Left lung (tissue), 10 donors: ENCODE results near the gene UROS. TPM values are rescaled to one million over a fixed set of nuclear protein-coding genes. Genes with fewer than 3 reads are reported as not detected.
A peak's percentile ranks its signal among the peaks of the same experiment; 100 is the strongest.

Source experiments
- ATAC-seq: fragments of 200-7000 bp; cut with Tn5 transposase; one replicate; pipeline ENCODE4 v1.9.1; 2020; ENCODE audit warnings: moderate library complexity
- DNase-seq, 4 donors: peaks; one replicate each; pipeline ENCODE4 v3.0.0-alpha.2; 2013 to 2020
- H3K27ac ChIP-seq, 2 donors: fragments of 200-600 bp; sonication (generic) in 1 of 2; one replicate each; pipeline versions ENCODE4 v1.5.0 to v1.8.0; 2020 to 2021
- H3K27me3 ChIP-seq, 2 donors: fragments of 200-600 bp; sonication (generic) in 1 of 2; one replicate each; pipeline versions ENCODE4 v1.5.0 to v1.8.0; 2020 to 2021
- H3K36me3 ChIP-seq, 2 donors: fragments of 200-600 bp; sonication (generic) in 1 of 2; one replicate each; pipeline versions ENCODE4 v1.5.0 to v1.8.0; 2020 to 2021
- H3K4me1 ChIP-seq, 2 donors: fragments of 200-600 bp; one replicate each; pipeline ENCODE4 v1.8.0; 2021
- H3K4me3 ChIP-seq, 2 donors: fragments of 200-600 bp; sonication (generic) in 1 of 2; one replicate each; pipeline versions ENCODE4 v1.5.0 to v1.8.0; 2020 to 2021; ENCODE audit warnings: mild to moderate bottlenecking in 1 of 2
- H3K9me3 ChIP-seq, 2 donors: fragments of 200-600 bp; sonication (generic) in 1 of 2; one replicate each; pipeline versions ENCODE4 v1.5.0 to v1.8.0; 2020 to 2021
- CTCF ChIP-seq, 2 donors: fragments of 200-600 bp; sonication (generic) in 1 of 2; IDR thresholded peaks; one replicate each; pipeline versions ENCODE4 v1.5.0 to v1.8.0; 2021; ENCODE audit warnings: antibody characterized with exemption in 2 of 2
- intact Hi-C, 2 donors: fragments of 100-400 bp; cut with DNase I; formaldehyde crosslinking; loops; one replicate each; pipeline versions ENCODE4 v1.11.2 to v1.14.2; 2022
- polyA plus RNA-seq, 6 donors: library from polyadenylated mRNA; unstranded; fragments of 120-200 nt; gene quantifications; one replicate each; pipeline ENCODE4 v1.2.1, GENCODE V29; 2013; ENCODE audit not compliant: insufficient read length in 6 of 6
- total RNA-seq, 2 donors: library from RNA; stranded (reverse); fragmentation: NEBNext Ultra II Directional; extraction: Animal tissue kit (Norgen Biotek cat#: 25700); gene quantifications; one replicate each; pipeline ENCODE4 v1.2.1, GENCODE V29; 2021
- donor health status: DM: no; HTN: yes; CAD: no.
- donor health status: DM: no; HTN: no; CAD: no.

Gene UROS
- total and polyA plus RNA-seq, 8 donors = 42.0 to 73.0 (median 67.0) TPM

- Histone ChIP-seq H3K9me3 (no peaks in the 10 kb centered on the region), H3K4me1 (no peaks in the 10 kb centered on the region), H3K27ac (peak overlapping the region in 1 of 2 donors; percentile 5), H3K27me3 (peaks cover 0 to 11% of the 10 kb centered on the region in 2 donors), H3K36me3 (peaks cover 0 to 30% of the 10 kb centered on the region in 2 donors), H3K4me3 (no peak overlapping the region)
- intact Hi-C loops = no loop called here
- no peak for ATAC-seq
- TF ChIP-seq CTCF (IDR thresholded peaks at IDR 0.05) = no peak
- DNase-seq = peak in 1 of 4 donors; percentile 49
These were observed 53.9 kb downstream of the UROS start for GRCh38 chr10:125769175-125769574.

- H3K4me1 ChIP-seq = no peaks in the 10 kb centered on the region
- peaks cover 0 to 2% of the 10 kb centered on the region in 2 donors for H3K27me3 ChIP-seq
- peak overlapping the region in 1 of 2 donors; percentile 54 for H3K27ac ChIP-seq
- no peaks in the 10 kb centered on the region for H3K9me3 ChIP-seq
- intact Hi-C loops = no loop called here
- no peak overlapping the region for H3K4me3 ChIP-seq
- H3K36me3 ChIP-seq = peaks cover 0 to 39% of the 10 kb centered on the region in 2 donors
- no peak for TF ChIP-seq CTCF (IDR thresholded peaks at IDR 0.05)
- DNase-seq (peak in 2 of 4 donors; percentile 56 to 70), ATAC-seq (peak; percentile 70)
These were observed 54.7 kb downstream of the UROS start for GRCh38 chr10:125768219-125768855.

DNA sequence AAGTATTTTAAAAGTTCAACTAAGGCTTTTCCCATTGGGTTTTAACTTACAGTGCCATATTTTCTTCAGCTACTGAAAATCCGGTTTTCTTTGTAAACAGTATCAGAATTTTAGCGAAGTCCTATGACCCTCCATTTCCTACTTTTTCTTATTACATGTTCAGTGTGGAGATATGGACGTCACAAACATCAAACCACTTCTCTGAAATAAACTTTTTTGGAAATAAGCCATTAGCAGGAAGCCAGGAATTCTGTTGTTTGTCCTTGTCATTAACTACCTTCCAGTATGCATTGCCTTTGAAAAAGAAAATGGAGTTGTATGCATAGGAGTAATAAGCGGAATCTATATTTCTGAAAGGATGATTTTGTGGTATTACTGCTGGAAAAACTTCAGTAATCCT is 56.5 kb downstream of the UROS start:
- H3K36me3 ChIP-seq = peaks cover 0 to 57% of the 10 kb centered on the region in 2 donors
- H3K27me3 ChIP-seq = no peaks in the 10 kb centered on the region
- no peak for TF ChIP-seq CTCF (IDR thresholded peaks at IDR 0.05)
- no peaks in the 10 kb centered on the region for H3K9me3 ChIP-seq
- no peak overlapping the region for H3K27ac ChIP-seq
- no peaks in the 10 kb centered on the region for H3K4me1 ChIP-seq
- ATAC-seq = no peak
- intact Hi-C loops = no loop called here
- H3K4me3 ChIP-seq = no peak overlapping the region
- no peak for DNase-seq

GRCh38 chr10:125765835-125766234 is 57.2 kb downstream of the UROS start:
- no peaks in the 10 kb centered on the region for H3K27me3 ChIP-seq
- no peak overlapping the region for H3K27ac ChIP-seq
- H3K36me3 ChIP-seq = peaks cover 0 to 63% of the 10 kb centered on the region in 2 donors
- no peaks in the 10 kb centered on the region for H3K9me3 ChIP-seq
- ATAC-seq (no peak), DNase-seq (no peak)
- TF ChIP-seq CTCF (IDR thresholded peaks at IDR 0.05) = no peak
- intact Hi-C loops = no loop called here
- H3K4me3 ChIP-seq = no peak overlapping the region
- H3K4me1 ChIP-seq = no peaks in the 10 kb centered on the region

- DNase-seq = no peak
- H3K27ac ChIP-seq = no peak overlapping the region
- H3K4me3 ChIP-seq = no peak overlapping the region
- peaks cover 0 to 90% of the 10 kb centered on the region in 2 donors for H3K36me3 ChIP-seq
- no peaks in the 10 kb centered on the region for H3K27me3 ChIP-seq
- no peak for ATAC-seq
- no peaks in the 10 kb centered on the region for H3K4me1 ChIP-seq
- TF ChIP-seq CTCF (IDR thresholded peaks at IDR 0.05) = no peak
- no peaks in the 10 kb centered on the region for H3K9me3 ChIP-seq
- intact Hi-C loops = no loop called here
These were observed 60.1 kb downstream of the UROS start for GRCh38 chr10:125762692-125763648.
